IMR-90 (cell line): Measurements from ENCODE around the gene PPM1D. TPM values are rescaled to one million over a fixed set of nuclear protein-coding genes. Genes with fewer than 3 reads are reported as not detected.
"Not testable (repeated sequence)": the region's sequence is repeated elsewhere in the genome, so short reads cannot be mapped to it uniquely, and the experiment has no call there.

Experiments used
- ATAC-seq: fragments of 200-7000 bp; cut with Tn5 transposase; 2 replicates; pipeline ENCODE4 v1.9.1; 2020; ENCODE audit warnings: low read depth, mild to moderate bottlenecking, moderate library complexity
- BruUV-seq: library from RNA; stranded (reverse); fragments of 400-500 nt; replicated peaks from 2 replicates; lab custom pipeline; 2021; lab: Mats Ljungman, UMichigan
- CTCF ChIA-PET: fragments of 300-600 bp; formaldehyde crosslinking; extraction: SDS; loops from one replicate; lab custom pipeline; 2021; ENCODE audit warnings: antibody characterized with exemption; lab: Yijun Ruan, JAX
- POLR2A ChIA-PET: fragments of 300-600 bp; sonication (Branson Sonifier 250); formaldehyde crosslinking; loops from one replicate; lab custom pipeline; 2022; ENCODE audit warnings: antibody characterized with exemption; ENCODE audit not compliant: unreplicated experiment; lab: Charles Lee
- DNase-seq: peaks from one replicate; pipeline ENCODE4 v3.0.0; 2013
- H2AFZ ChIP-seq: replicated peaks from 2 replicates; pipeline ENCODE3; 2013; ENCODE audit warnings: low read length, mild to moderate bottlenecking; ENCODE audit not compliant: poor library complexity
- H2AK5ac ChIP-seq: 2 replicates; pipeline ENCODE4 v1.6.1; 2013; ENCODE audit warnings: low read depth, low read length, inconsistent platforms
- H2AK9ac ChIP-seq: replicated peaks from 2 replicates; pipeline ENCODE3; 2013; ENCODE audit warnings: mild to moderate bottlenecking, low read depth, low read length, moderate library complexity; ENCODE audit not compliant: poor library complexity
- H2BK120ac ChIP-seq: 2 replicates; pipeline ENCODE4 v1.6.1; 2013; ENCODE audit warnings: low read depth, low read length, inconsistent platforms
- H2BK15ac ChIP-seq: 3 replicates; pipeline ENCODE4 v1.6.1; 2013; ENCODE audit warnings: low read depth, low read length, inconsistent platforms
- H2BK20ac ChIP-seq: 2 replicates; pipeline ENCODE4 v1.6.1; 2013; ENCODE audit warnings: low read depth, mild to moderate bottlenecking, inconsistent platforms, low read length, moderate library complexity
- H2BK5ac ChIP-seq: 2 replicates; pipeline ENCODE4 v1.6.1; 2013; ENCODE audit warnings: mild to moderate bottlenecking, low read depth, low read length, inconsistent platforms; ENCODE audit not compliant: poor library complexity, severe bottlenecking
- H3K14ac ChIP-seq: replicated peaks from 2 replicates; pipeline ENCODE4 v1.6.1; 2013; ENCODE audit warnings: low read depth, low read length, inconsistent platforms
- H3K18ac ChIP-seq: 2 replicates; pipeline ENCODE4 v1.6.1; 2013; ENCODE audit warnings: low read depth, low read length, control low read depth
- H3K23ac ChIP-seq: 2 replicates; pipeline ENCODE4 v1.6.1; 2013; ENCODE audit warnings: low read depth, low read length, inconsistent platforms
- H3K27ac ChIP-seq: 2 replicates; pipeline ENCODE4 v1.5.1; 2013; ENCODE audit warnings: mild to moderate bottlenecking, control low read depth, low read length; ENCODE audit not compliant: insufficient read depth
- H3K27me3 ChIP-seq: 2 replicates; pipeline ENCODE4 v1.6.1; 2013; ENCODE audit warnings: low read length; ENCODE audit not compliant: control insufficient read depth, insufficient read depth
- H3K36me3 ChIP-seq: 2 replicates; pipeline ENCODE4 v1.6.1; 2013; ENCODE audit warnings: low read length, mixed read lengths; ENCODE audit not compliant: control insufficient read depth, insufficient read depth
- H3K4ac ChIP-seq: 2 replicates; pipeline ENCODE4 v1.6.1; 2013; ENCODE audit warnings: low read depth, low read length, inconsistent platforms
- H3K4me1 ChIP-seq: 2 replicates; pipeline ENCODE4 v1.6.1; 2013; ENCODE audit warnings: low read length, mixed read lengths; ENCODE audit not compliant: control insufficient read depth, insufficient read depth
- H3K4me2 ChIP-seq: 2 replicates; pipeline ENCODE4 v1.6.1; 2013; ENCODE audit warnings: low read depth, mild to moderate bottlenecking, control low read depth, low read length, moderate library complexity
- H3K4me3 ChIP-seq: 2 replicates; pipeline ENCODE4 v1.5.1; 2013; ENCODE audit warnings: low read depth, mild to moderate bottlenecking, control low read depth, low read length, moderate library complexity; ENCODE audit not compliant: insufficient read depth
- H3K56ac ChIP-seq: 2 replicates; pipeline ENCODE4 v1.6.1; 2013; ENCODE audit warnings: low read length, inconsistent platforms; ENCODE audit not compliant: insufficient read depth; ENCODE audit errors: extremely low read depth
- H3K79me1 ChIP-seq, 2 experiments: 2 replicates each; pipeline ENCODE4 v1.6.1; 2013; ENCODE audit warnings: low read length in 2 of 2, inconsistent platforms in 1 of 2, low read depth in 1 of 2
- H3K9ac ChIP-seq: 2 replicates; pipeline ENCODE4 v1.6.1; 2013; ENCODE audit warnings: low read depth, low read length, control low read depth
- H3K9me1 ChIP-seq: 2 replicates; pipeline ENCODE4 v1.6.1; 2013; ENCODE audit warnings: low read length, inconsistent platforms; ENCODE audit not compliant: insufficient read depth
- H3K9me3 ChIP-seq: 2 replicates; pipeline ENCODE4 v1.6.1; 2013; ENCODE audit warnings: low read length; ENCODE audit not compliant: control insufficient read depth, insufficient read depth
- H4K20me1 ChIP-seq: 2 replicates; pipeline ENCODE4 v1.6.1; 2013; ENCODE audit warnings: low read length, inconsistent platforms; ENCODE audit not compliant: insufficient read depth
- H4K5ac ChIP-seq: 2 replicates; pipeline ENCODE4 v1.6.1; 2013; ENCODE audit warnings: mild to moderate bottlenecking, low read depth, low read length, control low read depth
- H4K8ac ChIP-seq, 2 experiments: 2 replicates each; pipeline ENCODE4 v1.6.1; 2013; ENCODE audit warnings: low read depth in 2 of 2, low read length in 2 of 2, control low read depth in 1 of 2, inconsistent platforms in 1 of 2
- H4K91ac ChIP-seq: 2 replicates; pipeline ENCODE4 v1.6.1; 2013; ENCODE audit warnings: low read depth, low read length, inconsistent platforms; ENCODE audit not compliant: insufficient read depth
- WGBS, 2 experiments: methylation state at CpG; one replicate each; pipeline versions ENCODE4 v1.1.5 to v1.1.7; 2013; ENCODE audit warnings: missing lambda C conversion rate in 2 of 2; ENCODE audit not compliant: insufficient read length in 1 of 2; ENCODE audit errors: extremely low coverage in 2 of 2; 5-methylcytosine and 5-hydroxymethylcytosine counted together
- dilution Hi-C: fragments of 300-500 bp; cut with HindIII; formaldehyde crosslinking; loops from one replicate; pipeline ENCODE4 v1.14.3; 2018; ENCODE audit warnings: low sequenced_read_pairs; ENCODE audit not compliant: unreplicated experiment
- in situ Hi-C: fragments of 300-500 bp; cut with MboI; formaldehyde crosslinking; loops from 3 replicates; pipeline ENCODE4 v1.14.3; 2019; ENCODE audit warnings: low sequenced_read_pairs, inconsistent platforms, mixed read lengths
- intact Hi-C: fragments of 100-400 bp; cut with micrococcal nuclease; formaldehyde crosslinking; loops from 2 replicates; pipeline ENCODE4 v1.10.0; 2022
- polyA plus RNA-seq, 3 experiments: library from polyadenylated mRNA; depleted of rRNA; stranded (reverse); fragments of >200 nt; gene quantifications; 2 replicates each; pipeline ENCODE4 v1.2.3, GENCODE V29; 2012; ENCODE audit warnings: low replicate concordance in 1 of 3
- total RNA-seq: library from RNA; depleted of rRNA; stranded (reverse); fragments of >200 nt; gene quantifications from 2 replicates; pipeline ENCODE4 v1.2.3, GENCODE V29; 2012

Gene PPM1D
- total and polyA plus RNA-seq, 2 of the 4 experiments (the other 2 are of a cell fraction), result 5.5 to 16.1 TPM

DNA sequence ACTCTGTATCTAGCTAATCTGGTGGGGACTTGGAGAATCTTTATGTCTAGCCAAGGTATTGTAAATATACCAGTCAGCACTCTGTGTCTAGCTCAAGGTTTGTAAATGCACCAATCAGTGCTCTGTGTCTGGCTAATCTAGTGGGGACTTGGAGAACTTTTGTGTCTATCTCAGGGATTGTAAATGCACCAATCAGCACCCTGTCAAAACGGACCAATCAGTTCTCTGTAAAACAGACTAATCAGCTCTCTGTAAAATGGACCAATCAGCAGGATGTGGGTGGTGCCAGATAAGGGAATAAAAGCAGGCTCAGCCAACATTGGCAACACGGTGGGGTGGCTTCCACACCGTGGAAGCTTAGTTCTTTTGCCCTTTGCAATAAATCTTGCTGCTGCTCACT, 14.3 kb downstream of the PPM1D start:
- H3K4me3 ChIP-seq, H3K56ac ChIP-seq, in situ Hi-C loops, H3K27me3 ChIP-seq, H2BK120ac ChIP-seq, POLR2A ChIA-PET, intact Hi-C loops, H3K4ac ChIP-seq, DNase-seq, H2BK20ac ChIP-seq, H2AFZ ChIP-seq, H3K14ac ChIP-seq, H3K4me2 ChIP-seq, H3K9ac ChIP-seq, dilution Hi-C loops, H3K27ac ChIP-seq, H4K5ac ChIP-seq, H2AK9ac ChIP-seq, H3K23ac ChIP-seq, H3K18ac ChIP-seq, H4K8ac ChIP-seq, H4K91ac ChIP-seq, H3K36me3 ChIP-seq, ATAC-seq, H2AK5ac ChIP-seq, BruUV-seq, H2BK15ac ChIP-seq, H2BK5ac ChIP-seq, H3K9me3 ChIP-seq: not testable (repeated sequence)
- Histone ChIP-seq H3K79me1 (peaks cover 30 to 73% of the 10 kb centered on the region in 2 experiments), H3K9me1 (peaks cover 14% of the 10 kb centered on the region; the same call in 1 of the 2 replicates), H4K20me1 (peaks cover 38% of the 10 kb centered on the region), H3K4me1 (peaks cover 15% of the 10 kb centered on the region)
- CTCF ChIA-PET, result interaction anchor here (0.9 kb wide), 1 partner anchor 13 kb away, joined by 3 read pairs; no protein-coding TSS in a partner anchor
- WGBS, 2 experiments, result no CpG with 5 or more reads among the region's 3 CpGs
